Measurements from ENCODE around the gene RNF130. TPM values are rescaled to one million over a fixed set of nuclear protein-coding genes. Genes with fewer than 3 reads are reported as not detected.
A peak's percentile ranks its signal among the peaks of the same experiment; 100 is the strongest.

Gene RNF130
- total and polyA plus RNA-seq, 2 of the 13 experiments (the other 11 are each of a cell fraction or from before 2014, with no cell fraction given) = 28.2 to 28.3 TPM

- TF ChIP-seq ZBED4 (CRISPR knock-in tag; IDR thresholded peaks at IDR 0.05; ENCODE audit: borderline replicate concordance) = peak; percentile 39
- TF ChIP-seq PATZ1 (CRISPR knock-in tag; IDR thresholded peaks at IDR 0.05) = peak; percentile 25; the same call in 1 of the 2 replicates
- TF ChIP-seq ESRRA (CRISPR knock-in tag; IDR thresholded peaks at IDR 0.05; ENCODE audit: low read depth) = 0 out of 2 replicates have a peak, but pooled peaks have one; percentile 39
- peak; percentile 49; the same call in 1 of the 2 replicates for TF ChIP-seq SP4 (CRISPR knock-in tag; IDR thresholded peaks at IDR 0.05)
- TF ChIP-seq THRA (CRISPR knock-in tag; IDR thresholded peaks at IDR 0.05; ENCODE audit: borderline replicate concordance) = no peak
- TF ChIP-seq SRY (CRISPR knock-in tag; IDR thresholded peaks at IDR 0.05) = 0 out of 2 replicates have a peak, but pooled peaks have one; percentile 14
- no peak for TF ChIP-seq U2AF2 (IDR thresholded peaks at IDR 0.05; ENCODE audit: low read depth, low read length)
- no peak for TF ChIP-seq ZNF414 (CRISPR knock-in tag; IDR thresholded peaks at IDR 0.05)
- peak; percentile 77 for TF ChIP-seq ZNF777 (CRISPR knock-in tag; IDR thresholded peaks at IDR 0.05)
- TF ChIP-seq ARID5B (CRISPR knock-in tag; IDR thresholded peaks at IDR 0.05) = 0 out of 2 replicates have a peak, but pooled peaks have one; percentile 1
- TF ChIP-seq CHD2 (IDR thresholded peaks at IDR 0.05; ENCODE audit: low read depth, low read length) = no peak
- TF ChIP-seq HOXA3 (CRISPR knock-in tag; IDR thresholded peaks at IDR 0.05) = peak; percentile 20; the same call in 1 of the 2 replicates
- TF ChIP-seq MAX (IDR thresholded peaks at IDR 0.05) = peak; percentile 75; the same call in 1 of the 2 replicates
- TF ChIP-seq BRD4 (CRISPR knock-in tag; IDR thresholded peaks at IDR 0.05) = peak; percentile 20
- peak; percentile 26; the same call in 1 of the 2 replicates for TF ChIP-seq MEIS2 (CRISPR knock-in tag; IDR thresholded peaks at IDR 0.05)
- TF ChIP-seq ZNF678 (CRISPR knock-in tag; IDR thresholded peaks at IDR 0.05) = peak; percentile 39; the same call in 1 of the 2 replicates
Observed at GRCh38 chr5:179907556-179908324, 163.8 kb downstream of the RNF130 start, which contains the start of gene TBC1D9B (continued).
